MG63 (cell line): ENCODE data around the gene CROCC2. TPM values are rescaled to one million over a fixed set of nuclear protein-coding genes. Genes with fewer than 3 reads are reported as not detected.
"Not testable (repeated sequence)": the region's sequence is repeated elsewhere in the genome, so short reads cannot be mapped to it uniquely, and the experiment has no call there.

Experiments
- DNase-seq: peaks from one replicate; pipeline ENCODE4 v3.0.0-alpha.2; 2020
- H3K27me3 ChIP-seq: fragments of 250-450 bp; sonication (Bioruptor Pico); 2 replicates; pipeline ENCODE4 v1.5.1; 2020; ENCODE audit warnings: mild to moderate bottlenecking, moderate library complexity
- H3K36me3 ChIP-seq: fragments of 250-450 bp; sonication (Bioruptor Pico); 2 replicates; pipeline ENCODE4 v1.5.1; 2020; ENCODE audit warnings: mild to moderate bottlenecking, moderate library complexity
- H3K4me3 ChIP-seq: fragments of 250-450 bp; sonication (Bioruptor Pico); 2 replicates; pipeline ENCODE4 v1.5.1; 2020; ENCODE audit warnings: mild to moderate bottlenecking, moderate library complexity
- H3K9me3 ChIP-seq: fragments of 250-450 bp; sonication (Bioruptor Pico); 2 replicates; pipeline ENCODE4 v1.5.1; 2020; ENCODE audit warnings: mild to moderate bottlenecking, moderate library complexity
- total RNA-seq: library from RNA; depleted of rRNA; stranded (reverse); fragments of >200 nt; shearing (Covaris generic); gene quantifications from 2 replicates; pipeline ENCODE4 v1.2.3, GENCODE V29; 2014; ENCODE audit warnings: low replicate concordance

Gene CROCC2
- total RNA-seq, 1 experiment from 2014 or later, result not detected

- DNase-seq, result no peak
- H3K36me3 ChIP-seq, result no peaks in the 10 kb centered on the region
- H3K4me3 ChIP-seq, result no peak overlapping the region
- H3K27me3 ChIP-seq, result no peaks in the 10 kb centered on the region
- no peaks in the 10 kb centered on the region; the same call in 1 of the 2 replicates for H3K9me3 ChIP-seq
Observed at GRCh38 chr2:240972636-240973521, 66.7 kb downstream of the CROCC2 start.

GRCh38 chr2:240974771-240975572 lies 68.8 kb downstream of the CROCC2 start:
- no peak for DNase-seq
- Histone ChIP-seq H3K4me3 (no peak overlapping the region), H3K36me3 (no peaks in the 10 kb centered on the region), H3K9me3 (no peaks in the 10 kb centered on the region; the same call in 1 of the 2 replicates), H3K27me3 (no peaks in the 10 kb centered on the region)

- not testable (repeated sequence) for H3K36me3 ChIP-seq, H3K4me3 ChIP-seq, H3K27me3 ChIP-seq
Observed at GRCh38 chr2:240975903-240976302, 69.8 kb downstream of the CROCC2 start.

GRCh38 chr2:240981280-240981679 lies 75.1 kb downstream of the CROCC2 start:
- Histone ChIP-seq H3K4me3 (no peak overlapping the region), H3K36me3 (no peaks in the 10 kb centered on the region), H3K9me3 (no peaks in the 10 kb centered on the region), H3K27me3 (no peaks in the 10 kb centered on the region)
- no peak for DNase-seq

More at GRCh38 chr2:240975903-240976302, 69.8 kb downstream of the CROCC2 start:
- H3K9me3 ChIP-seq, DNase-seq: not testable (repeated sequence)

- no peaks in the 10 kb centered on the region for H3K27me3 ChIP-seq
- no peak overlapping the region for H3K4me3 ChIP-seq
- DNase-seq, result no peak
- no peaks in the 10 kb centered on the region for H3K36me3 ChIP-seq
- H3K9me3 ChIP-seq, result no peaks in the 10 kb centered on the region
Observed at GRCh38 chr2:240981871-240982800, 76.0 kb downstream of the CROCC2 start.

- Histone ChIP-seq H3K9me3 (no peaks in the 10 kb centered on the region), H3K27me3 (no peaks in the 10 kb centered on the region), H3K36me3 (no peaks in the 10 kb centered on the region), H3K4me3 (no peak overlapping the region)
- DNase-seq, result no peak
Observed at GRCh38 chr2:240982821-240983281, 76.7 kb downstream of the CROCC2 start.

- H3K9me3 ChIP-seq, result no peaks in the 10 kb centered on the region
- no peak for DNase-seq
Observed at GRCh38 chr2:240983361-240983995, 77.3 kb downstream of the CROCC2 start.

GRCh38 chr2:240983996-240984498 lies 77.9 kb downstream of the CROCC2 start:
- no peaks in the 10 kb centered on the region for H3K9me3 ChIP-seq
- H3K36me3 ChIP-seq, result no peaks in the 10 kb centered on the region
- no peaks in the 10 kb centered on the region for H3K27me3 ChIP-seq
- DNase-seq, result no peak
- H3K4me3 ChIP-seq, result no peak overlapping the region

More at GRCh38 chr2:240983361-240983995, 77.3 kb downstream of the CROCC2 start:
- no peaks in the 10 kb centered on the region for H3K27me3 ChIP-seq
- H3K36me3 ChIP-seq, result no peaks in the 10 kb centered on the region
- no peak overlapping the region for H3K4me3 ChIP-seq

GRCh38 chr2:240985881-240986786 lies 80.0 kb downstream of the CROCC2 start:
- DNase-seq, result no peak
- no peaks in the 10 kb centered on the region for H3K27me3 ChIP-seq
- no peaks in the 10 kb centered on the region for H3K36me3 ChIP-seq
- H3K4me3 ChIP-seq, result no peak overlapping the region
- no peaks in the 10 kb centered on the region for H3K9me3 ChIP-seq

- Histone ChIP-seq H3K9me3 (no peaks in the 10 kb centered on the region), H3K27me3 (no peaks in the 10 kb centered on the region), H3K4me3 (no peak overlapping the region), H3K36me3 (no peaks in the 10 kb centered on the region)
- peak; percentile 58 for DNase-seq
Observed at GRCh38 chr2:240986787-240987411, 80.8 kb downstream of the CROCC2 start.

GRCh38 chr2:240987588-240987987 lies 81.5 kb downstream of the CROCC2 start:
- no peaks in the 10 kb centered on the region for H3K27me3 ChIP-seq
- no peak overlapping the region for H3K4me3 ChIP-seq
- H3K36me3 ChIP-seq, result no peaks in the 10 kb centered on the region
- no peaks in the 10 kb centered on the region for H3K9me3 ChIP-seq
- DNase-seq, result no peak

- H3K4me3 ChIP-seq, result no peak overlapping the region
- H3K9me3 ChIP-seq, result no peaks in the 10 kb centered on the region
- no peaks in the 10 kb centered on the region for H3K36me3 ChIP-seq
- DNase-seq, result no peak
- H3K27me3 ChIP-seq, result no peaks in the 10 kb centered on the region
Observed at GRCh38 chr2:240988146-240988545, 82.0 kb downstream of the CROCC2 start.

GRCh38 chr2:240988571-240989271 lies 82.6 kb downstream of the CROCC2 start:
- no peak for DNase-seq
- H3K27me3 ChIP-seq, result no peaks in the 10 kb centered on the region
- no peaks in the 10 kb centered on the region for H3K36me3 ChIP-seq
- H3K4me3 ChIP-seq, result no peak overlapping the region
- H3K9me3 ChIP-seq, result no peaks in the 10 kb centered on the region
